GM19193 (cell line): Measurements from ENCODE around the gene C2CD4D.

ENCODE experiments used
- POLR2A ChIP-seq: IDR thresholded peaks from 4 replicates; pipeline ENCODE4 v1.6.1; 2011; ENCODE audit not compliant: insufficient read depth, insufficient read length; ENCODE audit errors: extremely low read depth

Gene C2CD4D

GRCh38 chr1:151839457-151840403 lies at the start of gene C2CD4D:
C2CD4D (minus strand) TSS chr1:151839820; CDS start chr1:151838989, 831 bp downstream.
- peak; percentile 37 for TF ChIP-seq POLR2A

DNA sequence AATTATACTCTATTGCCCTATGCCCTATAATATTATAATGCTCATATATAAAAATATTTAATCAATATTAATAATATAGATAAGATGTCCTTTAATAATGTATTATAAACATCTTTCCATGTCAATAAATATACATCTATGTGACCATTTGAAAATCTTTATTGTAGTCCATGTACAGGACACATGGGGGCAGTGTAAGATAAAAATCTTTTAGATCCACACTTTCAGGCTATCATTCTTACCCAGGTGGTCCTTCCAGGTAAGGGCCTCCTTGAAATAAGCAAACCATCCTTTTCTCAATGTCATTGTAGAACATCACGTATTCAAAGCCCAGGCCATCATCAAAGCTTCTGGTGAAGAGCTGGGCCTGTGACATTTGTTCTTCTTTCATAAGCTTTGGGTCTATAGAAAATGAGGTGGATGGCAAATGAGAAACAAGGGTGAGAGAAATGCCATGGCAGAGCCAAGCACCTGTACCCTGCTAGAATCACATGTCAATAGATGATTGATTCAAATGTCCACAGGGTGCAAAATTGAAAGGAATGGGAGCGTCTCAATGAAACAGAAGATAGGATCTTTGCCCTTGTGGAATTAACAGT lies 49.5 kb upstream of the C2CD4D start:
- TF ChIP-seq POLR2A, result no peak

DNA sequence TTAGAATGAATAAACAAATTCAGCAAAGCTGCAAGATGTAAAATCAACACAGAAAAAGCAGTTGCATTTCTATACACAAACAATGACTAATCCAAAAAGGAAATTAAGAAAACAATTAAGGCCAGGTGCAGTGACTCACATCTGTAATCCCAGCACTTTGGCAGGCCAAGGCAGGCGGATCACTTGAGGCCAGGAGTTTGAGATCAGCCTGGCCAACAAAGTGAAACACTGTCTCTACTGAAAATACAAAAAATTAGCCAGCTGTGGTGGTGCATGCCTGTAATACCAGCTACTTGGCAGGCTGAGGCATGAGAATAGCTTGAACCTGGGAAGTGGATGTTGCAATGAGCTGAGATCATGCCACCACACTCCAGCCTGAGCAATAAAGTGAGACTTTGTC lies 47.4 kb upstream of the C2CD4D start:
- no peak for TF ChIP-seq POLR2A

- no peak for TF ChIP-seq POLR2A
Observed at GRCh38 chr1:151885479-151885878, 45.9 kb upstream of the C2CD4D start.

DNA sequence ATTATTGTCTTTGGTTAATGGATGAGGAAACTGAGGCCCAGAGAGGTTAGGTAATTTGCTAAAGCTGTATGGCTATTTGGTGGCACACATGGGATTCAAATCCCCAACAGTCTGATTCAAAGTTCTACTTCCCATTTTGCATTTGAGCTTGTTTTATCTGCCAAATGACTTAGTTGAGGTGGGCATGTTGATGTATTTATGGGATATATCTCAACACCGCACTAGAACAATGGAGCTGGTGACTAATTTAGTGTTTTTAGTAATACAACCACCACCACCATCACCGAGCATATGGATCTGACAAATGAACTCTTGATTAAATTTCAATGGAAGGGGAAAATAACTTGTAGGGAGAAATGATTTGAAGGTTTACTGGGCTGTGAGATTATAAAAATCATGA lies 42.8 kb upstream of the C2CD4D start:
- no peak for TF ChIP-seq POLR2A

- no peak for TF ChIP-seq POLR2A
Observed at GRCh38 chr1:151881479-151881878, 41.9 kb upstream of the C2CD4D start.

- TF ChIP-seq POLR2A, result no peak
Observed at GRCh38 chr1:151875419-151876097, 35.9 kb upstream of the C2CD4D start.

GRCh38 chr1:151871284-151872030 lies 31.8 kb upstream of the C2CD4D start:
- TF ChIP-seq POLR2A, result no peak

GRCh38 chr1:151868486-151868885 lies 28.9 kb upstream of the C2CD4D start:
- no peak for TF ChIP-seq POLR2A

- TF ChIP-seq POLR2A, result no peak
Observed at GRCh38 chr1:151867765-151868411, 28.3 kb upstream of the C2CD4D start.

DNA sequence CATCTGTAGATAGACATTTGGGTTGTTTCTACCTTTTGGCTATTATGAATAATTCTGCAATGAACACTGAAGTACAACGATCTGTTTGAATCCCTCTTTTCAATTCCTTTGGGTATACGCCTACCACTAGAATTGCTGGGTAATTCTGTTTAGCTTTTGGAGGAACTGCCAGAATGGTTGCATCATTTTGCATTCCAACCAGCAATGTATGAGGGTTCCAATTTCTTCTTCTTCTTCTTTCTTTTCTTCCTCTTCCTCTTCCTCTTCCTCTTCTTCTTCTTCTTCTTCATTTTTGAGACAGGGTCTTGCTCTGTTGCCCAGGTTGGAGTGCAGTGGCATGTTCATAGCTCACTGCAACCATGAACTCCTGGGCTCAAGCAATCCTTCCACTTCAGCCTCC lies 27.7 kb upstream of the C2CD4D start:
- TF ChIP-seq POLR2A, result no peak

DNA sequence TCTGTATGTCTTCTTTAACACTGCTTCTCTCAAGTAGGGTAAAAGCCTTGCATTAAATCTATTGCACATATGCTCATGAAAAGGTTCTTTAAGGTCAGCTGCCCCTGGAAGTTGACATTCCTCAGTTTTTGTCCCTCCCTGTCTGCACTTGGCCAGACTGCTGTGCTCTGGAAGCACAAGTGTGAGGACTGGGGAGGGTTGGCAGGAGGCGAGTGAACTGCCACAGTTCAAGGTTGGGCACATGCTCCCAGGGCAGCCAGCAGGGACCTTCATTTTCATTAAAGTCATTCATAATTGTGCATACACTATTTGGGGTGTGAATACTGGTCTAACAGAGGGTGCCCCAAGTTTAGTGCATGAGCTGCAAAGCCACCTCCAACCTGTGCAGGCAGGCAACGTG lies 24.8 kb upstream of the C2CD4D start:
- TF ChIP-seq POLR2A, result no peak

DNA sequence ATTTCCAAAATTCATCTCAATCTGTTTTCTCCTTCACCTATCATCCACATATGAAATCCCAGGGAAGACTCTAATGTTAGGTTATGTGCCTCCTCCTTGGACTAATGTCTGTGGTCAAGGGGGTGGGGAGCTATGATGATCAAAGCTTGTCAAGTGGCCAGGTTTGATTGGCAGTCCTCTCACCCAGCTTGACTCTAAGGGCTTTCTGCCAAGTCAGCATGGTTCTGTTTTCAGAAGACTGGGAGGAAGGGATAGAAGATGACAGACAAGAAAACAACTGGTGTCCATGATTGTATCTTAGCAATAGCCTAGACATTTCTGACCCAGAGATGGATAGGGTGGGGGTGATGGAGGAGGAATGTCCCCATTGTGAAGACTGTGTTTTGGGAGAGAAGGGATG lies 23.0 kb upstream of the C2CD4D start:
- no peak for TF ChIP-seq POLR2A

- no peak for TF ChIP-seq POLR2A
Observed at GRCh38 chr1:151860504-151861187, 21.0 kb upstream of the C2CD4D start.

DNA sequence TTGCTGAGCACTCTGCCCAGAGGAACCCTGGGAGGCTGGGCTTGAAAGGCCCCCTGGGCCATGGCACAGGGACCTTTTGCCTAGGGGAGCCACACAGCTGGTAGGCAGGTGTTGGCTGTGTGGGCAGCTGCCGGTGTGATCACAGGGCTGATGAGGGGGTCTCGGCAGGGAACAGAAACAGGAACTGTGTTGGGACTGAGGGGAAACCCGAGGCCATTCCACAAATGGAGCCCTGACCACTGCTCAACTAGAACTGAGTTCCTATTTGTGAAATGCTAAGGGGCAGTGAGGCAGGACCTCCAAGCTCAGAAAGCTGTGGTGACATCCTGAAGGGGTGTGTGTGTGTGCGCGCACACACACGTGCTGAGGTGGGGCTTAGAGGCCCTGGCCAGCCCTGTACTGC lies 20.3 kb upstream of the C2CD4D start:
- no peak for TF ChIP-seq POLR2A
